Epithelial cell of alveolus of lung (primary cell): ENCODE measurements around the gene RERG. TPM values are rescaled to one million over a fixed set of nuclear protein-coding genes. Genes with fewer than 3 reads are reported as not detected.

Experiments
- total RNA-seq: library from RNA; depleted of rRNA; stranded (reverse); fragments of >200 nt; gene quantifications from 2 replicates; pipeline ENCODE4 v1.2.1, GENCODE V29; 2015

RERG gene
- 0.26 and 2.0 TPM in 2 replicates for total RNA-seq

DNA sequence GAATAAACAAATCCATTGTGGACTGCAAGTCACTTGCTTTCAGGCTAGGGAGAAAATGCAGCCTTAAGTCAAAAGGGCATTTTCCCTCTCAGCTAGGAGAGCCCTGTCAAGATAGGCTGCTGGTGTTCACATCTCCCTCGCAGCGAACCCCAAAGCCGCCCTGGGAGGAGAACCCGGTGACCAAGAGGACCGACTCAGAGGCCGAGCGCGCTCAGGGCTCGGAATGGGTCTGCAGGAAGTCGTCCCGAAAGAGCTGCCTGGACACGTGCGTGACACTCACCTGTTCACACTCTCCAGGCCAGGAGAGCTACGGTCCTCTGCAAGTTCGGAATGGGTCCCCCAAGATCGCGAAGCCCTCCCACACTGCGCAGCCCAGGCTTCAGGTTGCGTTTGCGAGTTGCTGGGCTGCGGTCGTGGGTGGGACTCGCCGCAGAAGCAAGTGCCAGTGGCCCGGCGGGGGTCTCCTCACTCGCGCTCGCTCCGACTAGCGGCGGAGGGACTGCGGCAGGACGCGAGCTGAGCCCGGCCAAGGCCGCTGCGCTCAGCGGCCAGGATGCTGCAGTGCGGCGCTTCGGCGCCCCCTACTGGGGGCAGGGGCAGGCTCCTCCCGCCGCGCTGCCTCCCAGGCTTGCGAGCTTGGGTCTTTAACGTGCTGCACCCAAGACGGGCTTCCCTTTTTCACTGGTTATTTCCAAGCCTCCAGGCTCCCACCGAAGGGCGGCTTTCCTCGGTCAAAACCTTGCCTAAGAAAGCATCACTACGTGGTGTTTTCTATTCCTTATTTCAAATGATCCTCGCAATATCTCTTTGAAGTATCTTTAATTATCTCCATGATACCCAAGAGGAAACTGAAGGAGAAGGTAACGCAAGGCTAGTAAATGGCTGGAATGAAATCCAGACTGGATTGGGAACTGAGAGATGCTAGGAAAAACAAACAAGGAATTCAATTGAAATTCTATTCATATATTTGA lies at the start of gene RERG:
Gene RERG (minus strand): TSS at position 503 of the 971 bp plus-strand sequence. CDS start 3,928 bp downstream, outside the sequence.

Other genes with a start within 250 kb of the RERG start
- gene PDE6H, start 248.4 kb downstream of the RERG start, total RNA-seq = not detected in 2 replicates
- gene PTPRO, start 101.1 kb upstream of the RERG start, total RNA-seq = 0.39 and 0.72 TPM in 2 replicates